Measurements from ENCODE around the gene EHBP1L1. TPM values are rescaled to one million over a fixed set of nuclear protein-coding genes. Genes with fewer than 3 reads are reported as not detected.
A peak's percentile ranks its signal among the peaks of the same experiment; 100 is the strongest.

The EHBP1L1 gene
- total and polyA plus RNA-seq, 2 of the 13 experiments (the other 11 are each of a cell fraction or from before 2014, with no cell fraction given), result 8.3 to 10.6 TPM

GRCh38 chr11:65574109-65574810 is 1.6 kb upstream of the EHBP1L1 start (continued):
- TF ChIP-seq ZNF850 (CRISPR knock-in tag; conservative IDR thresholded peaks at IDR 0.05) (no peak), SSRP1 (CRISPR knock-in tag; IDR thresholded peaks at IDR 0.05) (no peak), RBFOX2 (IDR thresholded peaks at IDR 0.05; ENCODE audit: low read depth, low read length) (peak; percentile 76), ZFP90 (CRISPR knock-in tag; IDR thresholded peaks at IDR 0.05; ENCODE audit: borderline replicate concordance) (no peak), TEAD2 (CRISPR knock-in tag; IDR thresholded peaks at IDR 0.05) (no peak), ZSCAN9 (CRISPR knock-in tag; IDR thresholded peaks at IDR 0.05; ENCODE audit: borderline replicate concordance) (no peak), JUNB (CRISPR knock-in tag; IDR thresholded peaks at IDR 0.05; ENCODE audit: borderline replicate concordance) (no peak), ZNF841 (CRISPR knock-in tag; IDR thresholded peaks at IDR 0.05; ENCODE audit: borderline replicate concordance) (no peak), IKZF1 (IDR thresholded peaks at IDR 0.05) (no peak), NR1H2 (CRISPR knock-in tag; IDR thresholded peaks at IDR 0.05; ENCODE audit: borderline replicate concordance, low read depth) (no peak), POGK (CRISPR knock-in tag; conservative IDR thresholded peaks at IDR 0.05) (peak; percentile 41; the same call in 1 of the 2 replicates), PCBP2 (optimal IDR thresholded peaks at IDR 0.05; ENCODE audit: low read depth, low read length, poor library complexity, severe bottlenecking) (no peak), HOXA3 (CRISPR knock-in tag; IDR thresholded peaks at IDR 0.05) (peak; percentile 38; the same call in 1 of the 2 replicates), EHMT2 (IDR thresholded peaks at IDR 0.05; ENCODE audit: borderline replicate concordance, low read depth, low read length) (no peak), MYPOP (CRISPR knock-in tag; IDR thresholded peaks at IDR 0.05) (no peak), ZNF773 (CRISPR knock-in tag; IDR thresholded peaks at IDR 0.05; ENCODE audit: borderline replicate concordance) (no peak), RFX1 (IDR thresholded peaks at IDR 0.05) (no peak), ZNF558 (CRISPR knock-in tag; IDR thresholded peaks at IDR 0.05; ENCODE audit: borderline replicate concordance) (no peak)
- TF ChIP-seq, protein P1, sequence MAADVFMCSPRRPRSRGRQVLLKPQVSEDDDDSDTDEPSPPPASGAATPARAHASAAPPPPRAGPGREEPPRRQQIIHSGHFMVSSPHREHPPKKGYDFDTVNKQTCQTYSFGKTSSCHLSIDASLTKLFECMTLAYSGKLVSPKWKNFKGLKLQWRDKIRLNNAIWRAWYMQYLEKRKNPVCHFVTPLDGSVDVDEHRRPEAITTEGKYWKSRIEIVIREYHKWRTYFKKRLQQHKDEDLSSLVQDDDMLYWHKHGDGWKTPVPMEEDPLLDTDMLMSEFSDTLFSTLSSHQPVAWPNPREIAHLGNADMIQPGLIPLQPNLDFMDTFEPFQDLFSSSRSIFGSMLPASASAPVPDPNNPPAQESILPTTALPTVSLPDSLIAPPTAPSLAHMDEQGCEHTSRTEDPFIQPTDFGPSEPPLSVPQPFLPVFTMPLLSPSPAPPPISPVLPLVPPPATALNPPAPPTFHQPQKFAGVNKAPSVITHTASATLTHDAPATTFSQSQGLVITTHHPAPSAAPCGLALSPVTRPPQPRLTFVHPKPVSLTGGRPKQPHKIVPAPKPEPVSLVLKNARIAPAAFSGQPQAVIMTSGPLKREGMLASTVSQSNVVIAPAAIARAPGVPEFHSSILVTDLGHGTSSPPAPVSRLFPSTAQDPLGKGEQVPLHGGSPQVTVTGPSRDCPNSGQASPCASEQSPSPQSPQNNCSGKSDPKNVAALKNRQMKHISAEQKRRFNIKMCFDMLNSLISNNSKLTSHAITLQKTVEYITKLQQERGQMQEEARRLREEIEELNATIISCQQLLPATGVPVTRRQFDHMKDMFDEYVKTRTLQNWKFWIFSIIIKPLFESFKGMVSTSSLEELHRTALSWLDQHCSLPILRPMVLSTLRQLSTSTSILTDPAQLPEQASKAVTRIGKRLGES (CRISPR knock-in tag; IDR thresholded peaks at IDR 0.05; ENCODE audit: borderline replicate concordance), result no peak
- TF ChIP-seq, protein P2, sequence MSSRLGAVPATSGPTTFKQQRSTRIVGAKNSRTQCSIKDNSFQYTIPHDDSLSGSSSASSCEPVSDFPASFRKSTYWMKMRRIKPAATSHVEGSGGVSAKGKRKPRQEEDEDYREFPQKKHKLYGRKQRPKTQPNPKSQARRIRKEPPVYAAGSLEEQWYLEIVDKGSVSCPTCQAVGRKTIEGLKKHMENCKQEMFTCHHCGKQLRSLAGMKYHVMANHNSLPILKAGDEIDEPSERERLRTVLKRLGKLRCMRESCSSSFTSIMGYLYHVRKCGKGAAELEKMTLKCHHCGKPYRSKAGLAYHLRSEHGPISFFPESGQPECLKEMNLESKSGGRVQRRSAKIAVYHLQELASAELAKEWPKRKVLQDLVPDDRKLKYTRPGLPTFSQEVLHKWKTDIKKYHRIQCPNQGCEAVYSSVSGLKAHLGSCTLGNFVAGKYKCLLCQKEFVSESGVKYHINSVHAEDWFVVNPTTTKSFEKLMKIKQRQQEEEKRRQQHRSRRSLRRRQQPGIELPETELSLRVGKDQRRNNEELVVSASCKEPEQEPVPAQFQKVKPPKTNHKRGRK (CRISPR knock-in tag; IDR thresholded peaks at IDR 0.05), result no peak
- TF ChIP-seq, protein P3, sequence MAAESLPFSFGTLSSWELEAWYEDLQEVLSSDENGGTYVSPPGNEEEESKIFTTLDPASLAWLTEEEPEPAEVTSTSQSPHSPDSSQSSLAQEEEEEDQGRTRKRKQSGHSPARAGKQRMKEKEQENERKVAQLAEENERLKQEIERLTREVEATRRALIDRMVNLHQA (CRISPR knock-in tag; IDR thresholded peaks at IDR 0.05), result no peak
- TF ChIP-seq, protein P4, sequence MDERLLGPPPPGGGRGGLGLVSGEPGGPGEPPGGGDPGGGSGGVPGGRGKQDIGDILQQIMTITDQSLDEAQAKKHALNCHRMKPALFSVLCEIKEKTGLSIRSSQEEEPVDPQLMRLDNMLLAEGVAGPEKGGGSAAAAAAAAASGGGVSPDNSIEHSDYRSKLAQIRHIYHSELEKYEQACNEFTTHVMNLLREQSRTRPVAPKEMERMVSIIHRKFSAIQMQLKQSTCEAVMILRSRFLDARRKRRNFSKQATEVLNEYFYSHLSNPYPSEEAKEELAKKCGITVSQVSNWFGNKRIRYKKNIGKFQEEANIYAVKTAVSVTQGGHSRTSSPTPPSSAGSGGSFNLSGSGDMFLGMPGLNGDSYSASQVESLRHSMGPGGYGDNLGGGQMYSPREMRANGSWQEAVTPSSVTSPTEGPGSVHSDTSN (CRISPR knock-in tag; IDR thresholded peaks at IDR 0.05), result no peak

Measured in HepG2 (cell line).